GM21390 (cell line): ENCODE results near the gene MYO3A.
A peak's percentile ranks its signal among the peaks of the same experiment; 100 is the strongest.

Experiments used
- ATAC-seq: cut with Tn5 transposase; IDR thresholded peaks from one replicate; pipeline ENCODE4 v1.9.1; 2021; ENCODE audit not compliant: unreplicated experiment

MYO3A gene, protein sequence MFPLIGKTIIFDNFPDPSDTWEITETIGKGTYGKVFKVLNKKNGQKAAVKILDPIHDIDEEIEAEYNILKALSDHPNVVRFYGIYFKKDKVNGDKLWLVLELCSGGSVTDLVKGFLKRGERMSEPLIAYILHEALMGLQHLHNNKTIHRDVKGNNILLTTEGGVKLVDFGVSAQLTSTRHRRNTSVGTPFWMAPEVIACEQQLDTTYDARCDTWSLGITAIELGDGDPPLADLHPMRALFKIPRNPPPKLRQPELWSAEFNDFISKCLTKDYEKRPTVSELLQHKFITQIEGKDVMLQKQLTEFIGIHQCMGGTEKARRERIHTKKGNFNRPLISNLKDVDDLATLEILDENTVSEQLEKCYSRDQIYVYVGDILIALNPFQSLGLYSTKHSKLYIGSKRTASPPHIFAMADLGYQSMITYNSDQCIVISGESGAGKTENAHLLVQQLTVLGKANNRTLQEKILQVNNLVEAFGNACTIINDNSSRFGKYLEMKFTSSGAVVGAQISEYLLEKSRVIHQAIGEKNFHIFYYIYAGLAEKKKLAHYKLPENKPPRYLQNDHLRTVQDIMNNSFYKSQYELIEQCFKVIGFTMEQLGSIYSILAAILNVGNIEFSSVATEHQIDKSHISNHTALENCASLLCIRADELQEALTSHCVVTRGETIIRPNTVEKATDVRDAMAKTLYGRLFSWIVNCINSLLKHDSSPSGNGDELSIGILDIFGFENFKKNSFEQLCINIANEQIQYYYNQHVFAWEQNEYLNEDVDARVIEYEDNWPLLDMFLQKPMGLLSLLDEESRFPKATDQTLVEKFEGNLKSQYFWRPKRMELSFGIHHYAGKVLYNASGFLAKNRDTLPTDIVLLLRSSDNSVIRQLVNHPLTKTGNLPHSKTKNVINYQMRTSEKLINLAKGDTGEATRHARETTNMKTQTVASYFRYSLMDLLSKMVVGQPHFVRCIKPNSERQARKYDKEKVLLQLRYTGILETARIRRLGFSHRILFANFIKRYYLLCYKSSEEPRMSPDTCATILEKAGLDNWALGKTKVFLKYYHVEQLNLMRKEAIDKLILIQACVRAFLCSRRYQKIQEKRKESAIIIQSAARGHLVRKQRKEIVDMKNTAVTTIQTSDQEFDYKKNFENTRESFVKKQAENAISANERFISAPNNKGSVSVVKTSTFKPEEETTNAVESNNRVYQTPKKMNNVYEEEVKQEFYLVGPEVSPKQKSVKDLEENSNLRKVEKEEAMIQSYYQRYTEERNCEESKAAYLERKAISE (N-terminal part only)

DNA sequence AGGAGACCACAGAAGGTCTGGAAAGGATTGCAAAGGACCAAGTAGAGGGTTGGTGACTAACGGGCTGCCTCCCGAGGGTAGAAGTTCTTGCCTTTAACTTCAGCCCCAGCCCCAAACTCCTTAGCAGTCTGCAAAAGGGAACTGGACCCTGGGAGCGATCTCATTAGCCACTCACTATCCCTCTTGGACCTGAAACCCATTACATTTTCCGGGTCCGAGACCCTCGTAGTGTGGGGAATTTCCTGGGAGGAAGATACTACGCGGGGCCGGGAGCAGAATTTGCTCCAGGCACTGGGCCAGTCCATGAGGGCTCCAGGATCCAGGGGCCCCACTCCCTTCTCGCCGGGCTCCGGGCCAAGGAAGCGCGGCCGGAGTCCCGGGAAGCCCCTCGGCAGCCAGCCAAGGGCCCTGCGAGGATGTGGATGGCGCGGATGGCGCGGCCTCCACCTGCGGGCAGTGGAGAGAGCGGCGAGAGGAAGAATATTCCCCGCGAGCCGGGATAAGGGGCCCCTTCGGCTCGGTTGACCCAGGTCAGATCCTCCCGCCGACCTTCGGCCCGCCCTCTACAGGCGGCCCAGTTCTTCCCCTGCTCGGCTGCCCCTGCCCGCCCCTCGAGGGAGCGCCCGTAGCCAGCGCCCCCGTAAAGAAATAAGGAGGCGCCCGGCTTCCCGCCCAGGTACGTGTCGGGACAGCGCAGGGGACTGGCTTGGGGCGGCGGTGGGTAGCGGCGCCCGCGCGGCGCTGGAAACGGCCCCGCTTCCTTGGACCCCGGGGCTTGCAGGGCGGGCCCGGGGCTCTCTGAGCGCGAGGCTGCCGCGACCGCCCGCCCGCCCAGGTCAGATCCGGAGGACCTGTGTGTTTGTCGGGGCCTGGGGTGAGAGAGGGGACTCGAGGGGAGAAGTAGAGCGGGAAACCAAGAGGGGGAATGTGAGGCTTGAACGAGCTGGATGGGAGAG is at the start of gene MYO3A:
Gene MYO3A, plus strand, starts transcription at position 577 of the 956 bp plus-strand sequence. CDS start 17,882 bp downstream, outside the sequence.
- ATAC-seq, result no peak

DNA sequence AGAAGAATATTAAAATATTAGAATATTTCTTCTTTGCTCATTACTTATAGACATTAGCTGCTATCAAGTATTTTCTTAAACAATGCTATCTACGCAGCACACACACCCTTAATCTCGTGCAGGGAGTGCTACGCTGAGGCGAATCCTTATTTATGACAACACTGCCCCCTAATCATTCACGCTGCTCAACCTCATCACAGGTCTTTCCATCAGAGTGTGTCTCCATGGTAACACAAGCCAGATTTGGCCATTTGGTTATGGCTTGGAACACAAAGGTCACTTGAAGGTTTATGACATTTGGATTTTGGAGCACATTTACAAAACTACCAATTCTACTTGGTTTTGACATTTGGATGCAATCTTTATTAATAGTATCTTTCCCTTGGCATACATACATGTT is 45.4 kb upstream of the MYO3A start:
- ATAC-seq, result no peak

DNA sequence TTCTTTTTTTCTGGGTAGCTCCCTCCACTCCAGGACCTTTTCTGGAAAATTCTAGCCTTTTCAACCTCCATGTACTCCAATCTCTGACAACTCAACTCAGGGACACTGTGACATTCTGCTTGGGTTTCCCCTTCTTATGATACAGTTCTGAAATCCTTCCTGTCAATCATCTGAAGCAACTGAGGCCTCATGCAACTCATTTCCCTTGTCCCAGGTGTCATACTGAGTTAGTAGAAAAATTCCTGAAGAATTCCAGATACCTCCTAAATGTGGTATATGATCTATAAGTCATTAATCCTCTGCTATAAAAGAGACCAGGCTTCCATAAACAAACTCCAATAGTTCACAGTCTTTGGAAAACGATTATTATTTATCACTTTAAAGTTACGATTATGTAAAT is 43.0 kb upstream of the MYO3A start:
- no peak for ATAC-seq

DNA sequence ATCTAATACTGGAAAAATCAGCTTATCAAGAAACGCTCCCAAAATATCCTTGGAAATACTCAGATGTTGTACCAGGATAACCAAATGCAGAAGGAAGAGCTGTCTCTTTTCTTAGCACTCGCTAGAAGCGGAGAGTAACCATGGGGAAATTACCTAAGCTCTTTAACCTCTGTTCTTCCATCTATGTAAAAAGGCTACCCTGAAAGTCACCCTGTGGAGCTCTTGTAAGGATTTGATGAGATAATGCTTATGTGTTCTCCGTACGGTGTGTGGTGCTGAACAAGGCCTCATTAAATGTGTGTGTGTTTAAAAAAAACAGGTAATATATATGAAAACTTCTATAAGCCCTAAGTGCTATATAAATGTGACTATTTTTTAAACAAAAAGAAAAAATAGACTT is 38.2 kb upstream of the MYO3A start:
- no peak for ATAC-seq

DNA sequence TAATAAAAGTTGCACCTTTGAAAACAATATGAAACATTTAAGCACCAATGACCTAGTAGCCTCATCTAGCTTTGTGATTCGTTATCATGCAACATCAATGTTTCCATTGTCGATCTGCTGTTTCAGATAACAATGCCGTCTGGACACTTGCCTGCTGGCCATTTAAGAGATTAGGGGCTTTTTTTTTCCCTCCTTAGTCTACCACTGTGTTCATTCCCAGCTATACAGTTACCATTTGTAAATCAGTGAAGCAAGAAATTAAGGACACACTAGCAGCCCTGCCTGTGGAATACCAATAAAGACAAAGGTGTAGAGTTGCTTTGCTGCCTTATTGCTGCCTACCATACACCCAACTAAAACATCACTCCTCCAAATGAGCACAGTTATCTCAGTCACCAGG is 37.6 kb upstream of the MYO3A start:
- no peak for ATAC-seq

DNA sequence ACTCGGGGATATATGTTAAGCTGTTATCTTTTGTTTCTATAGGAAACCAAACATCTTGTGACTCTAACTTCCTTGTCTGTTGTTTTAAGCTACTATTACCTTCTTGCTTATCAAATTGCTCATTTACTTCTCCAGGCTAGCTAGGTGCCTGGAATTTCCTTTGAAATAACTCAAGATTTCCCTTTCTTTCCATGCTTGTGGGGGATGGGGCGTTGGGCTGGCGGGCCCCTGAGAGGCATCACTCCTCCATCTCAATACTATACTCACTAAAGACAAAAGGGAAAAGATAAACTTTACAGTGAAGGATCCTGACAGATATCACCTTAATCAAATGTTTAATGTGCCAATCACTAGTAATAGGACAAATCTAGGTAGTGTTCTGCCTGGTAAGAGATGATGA is 34.7 kb upstream of the MYO3A start:
- no peak for ATAC-seq

DNA sequence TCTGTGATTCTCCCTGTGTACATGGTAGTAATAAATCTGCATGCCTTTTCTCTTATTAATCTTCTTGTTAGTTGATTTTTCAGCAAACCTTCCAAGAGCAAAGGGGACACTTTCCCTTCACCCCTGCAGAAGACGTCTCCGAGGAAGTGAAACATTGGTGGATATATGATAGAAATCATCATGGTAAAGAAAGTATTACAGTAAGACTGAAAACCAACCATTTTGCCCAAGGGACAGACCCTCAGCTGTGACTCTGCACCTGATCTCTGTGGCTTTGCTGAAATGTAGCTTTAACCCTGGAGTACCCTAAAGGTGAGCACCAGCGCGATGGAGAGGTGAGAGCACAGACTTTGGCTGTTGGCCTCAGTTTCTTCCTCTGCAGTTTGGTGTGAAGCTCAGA is 32.8 kb upstream of the MYO3A start:
- ATAC-seq, result no peak

DNA sequence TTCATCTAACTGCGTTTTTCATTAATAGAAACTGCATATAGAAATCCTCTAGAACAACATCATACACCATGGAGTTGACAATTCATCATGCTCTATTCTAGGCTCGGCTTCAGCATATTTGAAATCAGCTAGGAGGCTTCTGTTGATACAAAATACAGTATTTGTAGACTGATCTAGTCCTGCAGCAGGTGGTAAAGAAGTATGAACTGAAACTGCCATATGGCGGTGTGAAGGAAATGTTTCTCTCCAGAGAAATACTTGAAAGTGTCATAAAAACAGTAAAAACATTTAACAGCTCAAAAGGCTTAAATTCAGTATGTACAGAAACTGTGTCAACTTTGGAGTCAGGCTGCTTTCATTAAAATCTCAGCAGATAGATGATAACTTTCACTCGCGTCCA is 32.0 kb upstream of the MYO3A start:
- peak; percentile 65 for ATAC-seq

DNA sequence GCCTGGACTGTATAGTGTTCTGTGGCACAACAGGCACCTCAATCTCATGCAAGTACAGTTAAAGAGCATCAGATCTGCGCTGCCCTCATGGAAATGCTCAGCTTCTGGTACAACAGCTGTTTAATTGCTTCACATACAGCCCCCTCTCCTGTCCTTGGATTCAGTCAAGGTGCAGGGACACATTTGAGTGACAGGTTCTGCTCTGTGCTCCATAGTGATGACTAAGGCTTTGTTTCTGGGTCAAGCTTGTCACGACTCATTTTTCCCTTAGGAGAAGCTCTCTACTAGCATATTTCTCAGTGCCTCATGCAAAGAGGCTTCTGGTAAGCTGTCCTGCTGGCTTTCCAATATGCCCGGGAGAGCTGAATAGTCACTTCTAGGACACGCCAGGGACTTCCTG is 26.8 kb upstream of the MYO3A start:
- ATAC-seq, result no peak

DNA sequence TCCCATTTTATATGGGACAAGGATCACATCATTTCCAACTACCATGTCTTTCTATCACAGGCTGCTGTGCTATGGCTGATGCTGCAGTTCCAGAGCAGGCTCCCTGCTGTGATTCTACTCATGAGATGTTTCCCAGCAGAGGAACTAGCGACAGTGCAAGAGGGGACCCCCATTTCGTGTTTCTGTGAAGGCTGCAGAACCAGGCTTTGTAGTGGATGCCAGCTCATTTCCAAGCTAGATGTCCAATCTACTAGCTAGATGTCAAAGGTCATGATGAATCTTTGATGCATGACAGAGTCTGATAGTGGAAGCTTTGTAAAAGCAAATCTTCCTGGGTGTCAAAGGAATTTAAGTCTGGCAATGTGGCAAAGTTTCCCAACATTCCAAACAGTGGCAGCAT is 21.2 kb upstream of the MYO3A start:
- ATAC-seq, result no peak

DNA sequence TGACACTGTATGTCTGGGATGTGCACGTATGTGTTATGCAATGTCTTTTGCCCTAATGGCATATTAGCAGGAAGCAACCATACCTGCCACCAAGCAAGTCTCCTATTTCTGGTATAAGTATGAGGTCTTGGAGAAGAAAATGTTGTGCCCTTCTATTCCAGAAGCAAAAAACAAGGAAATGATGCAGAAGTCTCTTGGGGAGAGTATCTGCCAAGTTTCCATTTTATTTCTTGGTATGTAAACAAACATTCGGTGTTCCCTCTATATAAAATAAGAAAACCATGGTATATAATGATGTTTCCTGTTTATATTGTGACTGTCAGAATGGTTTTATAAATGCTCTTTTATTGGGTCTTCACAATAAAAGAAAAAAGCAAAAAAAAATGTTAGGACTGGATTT is 19.3 kb upstream of the MYO3A start:
- no peak for ATAC-seq

DNA sequence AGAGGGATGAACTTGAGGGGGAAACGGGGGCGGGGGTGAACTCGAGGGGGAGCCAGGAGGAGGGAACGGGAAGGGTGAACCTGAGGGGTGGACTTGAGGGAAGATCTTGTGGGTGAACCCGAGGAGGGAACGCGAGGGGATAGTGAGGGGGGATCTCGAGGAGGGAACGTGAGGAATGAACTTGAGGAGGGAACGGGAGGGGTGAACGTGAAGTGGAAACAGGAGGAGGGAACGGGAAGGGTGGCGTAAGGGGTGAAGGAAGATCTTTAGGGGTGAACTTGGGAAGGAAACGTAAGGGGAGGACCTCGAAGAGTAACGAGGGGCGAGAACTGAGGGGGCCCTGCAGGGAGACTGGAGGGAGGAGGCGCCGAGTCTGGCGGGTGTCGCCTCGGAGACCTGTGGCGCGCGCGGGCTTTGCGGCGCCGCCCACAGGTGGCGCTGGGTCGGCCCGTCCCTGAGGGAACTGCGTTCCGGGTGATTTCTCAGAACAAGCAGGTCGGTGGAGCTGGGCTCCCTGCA is 651 bp downstream of the MYO3A start:
- peak; percentile 57 for ATAC-seq

DNA sequence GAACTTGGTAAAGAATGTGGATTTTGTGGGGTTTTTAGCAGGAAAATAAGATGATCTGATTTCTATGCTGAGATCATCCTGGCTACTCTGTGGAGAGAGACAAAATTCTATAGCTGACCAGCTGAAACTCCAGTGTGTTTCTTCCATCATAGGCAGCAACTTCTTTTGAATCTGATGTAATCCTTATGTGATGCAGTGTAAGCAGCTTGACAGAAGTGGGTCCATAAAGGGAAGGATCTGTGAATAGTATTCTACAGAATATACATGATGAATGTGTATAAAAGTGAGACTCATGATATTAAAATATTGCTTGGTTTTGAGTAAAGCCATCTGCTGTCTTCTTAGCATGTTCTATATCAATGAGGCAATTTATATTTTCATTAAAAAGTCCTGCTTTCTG is 4.4 kb downstream of the MYO3A start:
- ATAC-seq, result no peak

DNA sequence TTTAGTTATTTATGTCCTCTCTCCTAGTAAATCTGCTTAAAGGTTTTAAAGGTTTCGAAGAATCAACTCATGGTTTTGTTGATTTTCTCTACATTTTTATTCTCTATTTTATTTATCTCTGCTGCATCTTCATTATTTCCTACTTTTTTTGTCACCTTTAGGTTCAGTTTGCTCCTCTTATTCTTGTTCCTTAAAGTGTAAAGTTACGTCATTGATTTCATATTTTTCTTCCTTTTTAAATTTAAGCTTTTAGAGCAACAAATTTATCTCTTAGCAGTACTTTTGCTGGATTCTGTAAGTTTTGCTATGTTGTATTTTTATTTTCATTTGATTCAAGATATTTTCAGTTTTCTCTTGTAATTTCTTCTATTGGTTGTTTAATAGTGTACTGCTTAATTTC is 10.7 kb downstream of the MYO3A start:
- ATAC-seq, result no peak

DNA sequence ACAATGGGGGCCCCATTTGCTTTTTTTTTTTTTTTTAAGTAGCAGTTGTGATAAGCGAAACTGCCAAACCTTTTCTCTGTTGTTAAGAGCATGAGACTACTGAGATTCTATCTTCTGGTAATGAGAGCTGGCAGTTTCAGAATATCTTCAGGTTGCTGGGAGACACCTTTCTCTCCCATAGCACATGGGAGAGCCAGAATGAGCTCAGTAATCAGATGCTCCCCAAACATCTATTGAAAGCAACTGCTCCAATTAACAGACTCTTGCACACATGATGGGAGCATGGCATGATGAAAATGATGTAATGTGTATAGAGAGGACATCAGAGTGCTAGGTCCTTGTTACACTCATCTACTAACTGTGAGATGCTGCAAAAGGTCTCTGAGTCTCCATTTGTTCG is 18.8 kb downstream of the MYO3A start:
- peak; percentile 53 for ATAC-seq

DNA sequence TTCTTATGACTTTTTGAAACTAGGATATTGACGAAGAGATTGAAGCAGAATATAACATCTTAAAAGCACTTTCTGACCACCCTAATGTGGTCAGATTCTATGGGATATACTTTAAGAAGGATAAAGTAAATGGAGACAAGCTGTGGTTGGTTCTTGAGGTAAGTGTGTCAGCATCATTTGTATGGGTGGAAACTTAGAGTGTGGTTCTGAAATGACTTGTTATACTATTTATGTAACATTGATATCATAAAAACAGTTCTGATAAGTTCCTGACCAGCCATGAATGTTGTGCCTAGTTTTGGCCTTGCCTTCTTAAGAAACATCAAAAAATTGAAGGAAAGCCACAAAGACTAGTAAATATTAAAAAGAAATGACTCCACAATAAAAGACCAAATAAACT is 20.8 kb downstream of the MYO3A start:
- ATAC-seq, result no peak

DNA sequence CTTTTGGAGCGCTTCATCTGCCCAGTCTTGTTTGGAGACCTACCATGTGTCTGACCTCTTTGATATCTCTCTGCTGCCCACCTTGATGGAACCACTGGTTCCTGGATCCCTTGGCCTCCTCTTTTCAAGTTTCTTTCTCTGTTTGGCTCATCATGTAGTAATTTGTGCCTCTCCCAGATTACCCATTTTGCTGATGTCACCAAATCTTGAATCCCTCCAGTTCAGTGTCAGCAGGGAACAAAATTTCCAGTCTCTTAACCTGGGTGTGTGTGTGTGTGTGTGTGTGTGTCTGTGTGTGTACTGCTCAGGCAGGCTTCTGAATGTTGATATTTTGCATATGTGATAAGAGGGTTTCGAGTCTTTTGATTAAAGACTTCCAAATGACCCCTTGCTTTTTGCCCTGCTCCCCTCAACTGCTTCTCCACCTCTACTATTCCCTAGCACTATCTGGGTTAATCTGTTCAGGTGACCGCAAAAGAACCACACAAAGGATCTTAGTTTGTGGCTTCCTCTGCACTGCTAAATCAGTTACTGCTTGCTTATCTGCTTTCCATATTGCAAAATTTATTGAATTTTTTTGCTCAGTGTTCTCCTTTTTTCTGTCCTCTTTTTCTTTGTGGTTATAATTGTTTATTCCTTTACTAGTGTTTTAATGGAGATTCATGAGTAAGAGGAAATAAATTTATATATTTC is 25.7 kb downstream of the MYO3A start:
- no peak for ATAC-seq

DNA sequence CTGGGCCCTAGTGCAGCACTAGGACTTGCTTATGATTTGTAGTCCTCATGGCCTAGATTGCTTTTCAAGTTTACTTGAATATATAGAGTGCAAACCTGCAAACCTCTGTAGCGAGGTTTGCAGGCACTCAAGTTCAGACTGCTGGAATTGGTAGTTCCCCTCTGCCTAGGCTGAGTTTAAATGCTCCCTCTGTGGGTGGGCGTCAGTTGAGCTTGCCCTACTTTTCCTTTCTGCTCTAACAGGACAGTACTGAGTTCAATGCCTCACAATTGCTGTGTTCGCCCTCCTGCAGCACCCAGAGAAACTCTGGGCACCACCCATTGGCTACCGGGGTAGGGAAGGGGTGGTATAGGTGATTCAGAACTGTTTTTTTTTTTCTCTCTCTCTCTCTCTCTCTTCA is 31.6 kb downstream of the MYO3A start:
- no peak for ATAC-seq

DNA sequence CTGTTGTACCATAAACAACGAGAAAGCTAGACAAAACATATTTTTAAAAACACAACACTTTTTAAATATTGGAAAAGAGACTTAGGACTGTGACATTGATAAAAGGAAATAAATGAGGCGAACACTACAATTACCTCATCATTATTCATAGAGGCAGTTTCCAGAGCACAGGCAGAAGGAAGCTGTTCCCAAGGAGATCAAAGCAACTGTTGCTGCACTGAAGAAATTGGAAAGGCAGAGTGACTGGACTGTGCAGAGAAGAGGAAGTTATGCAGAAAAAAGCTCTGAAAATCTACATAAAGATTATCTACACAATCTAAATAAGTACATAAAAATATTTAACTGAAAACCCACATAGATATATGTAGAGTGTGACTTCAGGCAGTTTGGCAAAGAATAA is 32.8 kb downstream of the MYO3A start:
- ATAC-seq, result no peak
